Activated naive CD4-positive, alpha-beta T cell treated with anti-CD3 and anti-CD28 coated beads, Interleukin-2, amount 50 U/mL, for 24 hours (primary cell): ENCODE measurements around the gene NCOR1.
"Not testable (repeated sequence)": the region's sequence is repeated elsewhere in the genome, so short reads cannot be mapped to it uniquely, and the experiment has no call there.

Experiments used
- H3K27ac Mint-ChIP-seq: one replicate; pipeline ENCODE4 v1.8.0; 2021; ENCODE audit warnings: mild to moderate bottlenecking, mixed read lengths
- H3K27me3 Mint-ChIP-seq: one replicate; pipeline ENCODE4 v1.8.0; 2021; ENCODE audit warnings: mixed read lengths
- H3K36me3 Mint-ChIP-seq: one replicate; pipeline ENCODE4 v1.8.0; 2021; ENCODE audit warnings: mixed read lengths
- H3K4me1 Mint-ChIP-seq: one replicate; pipeline ENCODE4 v1.8.0; 2021; ENCODE audit warnings: mixed read lengths
- H3K4me3 Mint-ChIP-seq: one replicate; pipeline ENCODE4 v1.8.0; 2021; ENCODE audit warnings: mild to moderate bottlenecking, mixed read lengths
- H3K9me3 Mint-ChIP-seq: one replicate; pipeline ENCODE4 v1.8.0; 2021; ENCODE audit warnings: mixed read lengths

Gene NCOR1

DNA sequence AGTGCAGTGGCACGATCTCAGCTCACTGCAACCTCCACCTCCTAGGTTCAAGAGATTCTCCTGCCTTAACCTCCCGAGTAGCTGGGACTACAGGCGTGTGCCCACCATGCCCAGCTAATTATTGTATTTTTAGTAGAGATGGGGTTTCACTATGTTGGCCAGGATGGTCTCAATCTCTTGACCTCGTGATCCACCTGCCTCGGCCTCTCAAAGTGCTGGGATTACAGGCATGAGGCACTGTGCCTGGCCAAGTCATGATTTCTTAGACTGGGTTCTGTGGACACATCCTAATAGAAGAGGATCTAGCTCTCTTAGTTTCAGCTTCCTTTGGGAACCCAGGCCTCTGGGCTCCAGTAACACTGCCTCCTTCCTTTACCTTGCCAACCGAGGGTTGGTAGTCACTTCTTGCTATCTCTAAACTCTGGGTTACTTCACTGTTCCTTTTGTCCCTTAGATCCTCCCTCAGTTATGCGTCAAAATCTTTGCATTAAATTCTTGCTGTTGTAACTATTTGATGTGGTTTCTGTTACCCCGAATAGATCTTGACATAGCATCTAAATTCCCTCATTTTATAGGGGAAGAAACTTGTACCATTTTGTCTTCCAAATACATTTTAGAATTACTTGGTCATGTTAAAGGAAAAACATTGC lies 14.7 kb upstream of the NCOR1 start:
- Mint-ChIP-seq H3K4me3 (peak overlapping the region; percentile 81), H3K27ac (peak overlapping the region; percentile 97), H3K4me1 (peaks cover 44% of the 10 kb centered on the region)
- not testable (repeated sequence) for H3K27me3 Mint-ChIP-seq, H3K36me3 Mint-ChIP-seq, H3K9me3 Mint-ChIP-seq

DNA sequence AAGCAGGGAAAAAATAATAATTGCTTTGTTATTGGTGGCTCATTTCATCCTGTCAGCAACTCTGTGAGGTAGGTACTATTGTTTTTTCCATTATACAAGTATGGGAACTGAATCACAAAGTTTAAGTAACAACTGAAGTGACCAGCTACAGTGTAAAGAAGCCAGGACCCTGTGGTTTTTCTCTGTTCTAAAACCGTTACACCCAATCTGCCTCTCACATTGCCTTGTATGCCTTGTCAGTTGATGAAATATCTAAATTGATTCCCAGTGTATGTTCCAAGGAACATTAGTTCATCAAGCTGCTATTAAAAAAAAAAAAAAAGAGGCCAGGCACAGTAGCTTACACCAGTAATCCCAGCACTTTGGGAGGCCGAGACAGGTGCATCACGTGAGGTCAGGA lies 7.1 kb upstream of the NCOR1 start:
- Mint-ChIP-seq H3K27ac (no peak overlapping the region), H3K27me3 (no peaks in the 10 kb centered on the region), H3K9me3 (no peaks in the 10 kb centered on the region), H3K4me3 (no peak overlapping the region), H3K4me1 (peaks cover 39% of the 10 kb centered on the region), H3K36me3 (peaks cover 3% of the 10 kb centered on the region)

DNA sequence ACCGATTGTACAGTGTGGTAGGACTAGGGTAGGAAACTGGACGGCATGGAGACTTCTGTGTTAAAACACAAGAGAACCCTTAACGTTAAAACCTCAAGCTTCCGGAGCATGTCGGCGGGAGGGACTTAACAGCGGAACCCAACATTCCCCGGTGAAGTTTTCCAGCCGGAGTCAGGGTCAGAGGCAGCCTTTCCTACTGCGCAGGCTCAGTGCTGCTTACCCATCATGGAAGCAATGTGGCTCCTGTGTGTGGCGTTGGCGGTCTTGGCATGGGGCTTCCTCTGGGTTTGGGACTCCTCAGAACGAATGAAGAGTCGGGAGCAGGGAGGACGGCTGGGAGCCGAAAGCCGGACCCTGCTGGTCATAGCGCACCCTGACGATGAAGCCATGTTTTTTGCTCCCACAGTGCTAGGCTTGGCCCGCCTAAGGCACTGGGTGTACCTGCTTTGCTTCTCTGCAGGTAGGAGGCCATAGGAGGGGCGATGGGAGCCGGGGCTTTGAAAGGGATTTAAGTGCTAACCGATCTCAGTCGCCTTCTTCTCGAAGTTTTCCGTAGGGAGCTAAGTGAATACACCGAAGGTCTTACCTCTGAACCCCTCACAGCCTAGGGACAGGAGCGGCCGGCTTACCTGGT lies 1.8 kb upstream of the NCOR1 start, which contains the start of gene PIGL:
Gene PIGL (plus strand): TSS at position 209 of the 634 bp plus-strand sequence. CDS start 17 bp downstream, at position 226.
- Mint-ChIP-seq H3K9me3 (no peaks in the 10 kb centered on the region), H3K4me3 (peak within 1 kb of the TSS; percentile 96), H3K27me3 (no peaks in the 10 kb centered on the region), H3K27ac (peak within 1 kb of the TSS; percentile 97), H3K36me3 (no peaks in the 10 kb centered on the region), H3K4me1 (peaks cover 44% of the 10 kb centered on the region)

DNA sequence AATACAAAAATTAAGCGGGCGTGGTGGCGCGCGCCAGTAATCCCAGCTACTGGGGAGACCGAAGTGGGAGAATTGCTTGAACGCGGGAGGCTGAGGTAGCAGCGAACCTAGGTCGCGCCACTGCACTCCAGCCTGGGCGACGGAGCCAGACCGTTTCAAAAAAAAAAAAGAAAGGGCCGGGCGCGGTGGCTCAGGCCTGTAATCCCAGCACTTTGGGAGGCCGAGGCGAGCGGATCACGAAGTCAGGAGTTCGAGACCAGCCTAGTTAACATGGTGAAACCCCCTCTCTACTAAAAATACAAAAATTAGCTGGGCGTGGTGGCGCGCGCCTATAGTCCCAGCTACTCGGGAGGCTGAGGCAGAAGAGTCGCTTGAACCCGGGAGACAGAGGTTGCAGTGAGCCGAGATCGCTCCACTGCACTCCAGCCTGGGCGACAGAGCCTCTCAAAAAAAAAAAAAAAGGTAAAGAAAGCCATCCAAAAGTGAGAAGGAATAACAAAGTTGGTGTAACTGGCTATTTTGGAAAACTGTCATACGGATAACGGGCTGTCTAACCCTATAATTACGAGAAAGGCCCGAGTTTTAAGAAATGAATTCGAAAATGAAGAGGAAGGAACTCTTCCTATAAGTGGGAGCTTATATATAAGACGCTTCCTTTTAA lies 1.1 kb upstream of the NCOR1 start:
- not testable (repeated sequence) for H3K9me3 Mint-ChIP-seq, H3K36me3 Mint-ChIP-seq, H3K27me3 Mint-ChIP-seq
- peak overlapping the region; percentile 97 for H3K27ac Mint-ChIP-seq
- peak overlapping the region; percentile 96 for H3K4me3 Mint-ChIP-seq
- H3K4me1 Mint-ChIP-seq = peaks cover 45% of the 10 kb centered on the region

DNA sequence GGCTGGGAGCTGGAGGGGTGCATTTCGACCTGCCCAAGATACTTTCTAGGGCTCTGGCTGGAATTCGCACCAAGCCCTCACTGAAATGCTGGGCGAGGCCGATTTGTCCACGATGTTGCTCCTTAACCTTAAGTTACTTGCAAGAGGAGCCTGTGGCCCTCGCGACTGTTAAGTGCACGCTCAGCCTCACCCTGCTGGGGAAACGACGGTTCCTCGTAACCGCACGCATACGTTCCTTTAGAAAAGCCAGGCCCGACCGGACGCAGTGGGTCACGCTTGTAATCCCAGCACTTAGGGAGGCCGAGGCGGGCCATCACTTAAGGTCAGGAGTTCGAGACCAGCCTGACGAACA lies 607 bp upstream of the NCOR1 start:
- Mint-ChIP-seq H3K27me3 (no peaks in the 10 kb centered on the region), H3K36me3 (no peaks in the 10 kb centered on the region), H3K9me3 (no peaks in the 10 kb centered on the region), H3K27ac (peak overlapping the region; percentile 79), H3K4me3 (peak overlapping the region; percentile 96), H3K4me1 (peaks cover 49% of the 10 kb centered on the region)

DNA sequence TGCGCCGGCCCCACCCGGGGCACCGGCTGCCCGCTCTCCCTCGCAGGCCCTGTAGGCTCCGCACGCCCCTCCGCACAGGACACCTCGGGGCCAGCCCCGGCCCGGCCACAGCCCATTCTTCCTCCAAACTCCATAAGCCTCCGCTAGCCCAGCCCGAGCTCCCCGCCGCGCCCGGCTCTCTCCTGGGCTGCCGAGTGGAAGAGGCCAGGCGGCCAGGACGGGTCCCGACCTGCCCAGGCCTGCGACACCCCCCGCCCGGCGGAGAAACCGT lies 397 bp downstream of the NCOR1 start:
- Mint-ChIP-seq H3K9me3 (no peaks in the 10 kb centered on the region), H3K27me3 (no peaks in the 10 kb centered on the region), H3K4me1 (peaks cover 54% of the 10 kb centered on the region), H3K4me3 (peak overlapping the region; percentile 93), H3K36me3 (no peaks in the 10 kb centered on the region), H3K27ac (peak overlapping the region; percentile 71)

DNA sequence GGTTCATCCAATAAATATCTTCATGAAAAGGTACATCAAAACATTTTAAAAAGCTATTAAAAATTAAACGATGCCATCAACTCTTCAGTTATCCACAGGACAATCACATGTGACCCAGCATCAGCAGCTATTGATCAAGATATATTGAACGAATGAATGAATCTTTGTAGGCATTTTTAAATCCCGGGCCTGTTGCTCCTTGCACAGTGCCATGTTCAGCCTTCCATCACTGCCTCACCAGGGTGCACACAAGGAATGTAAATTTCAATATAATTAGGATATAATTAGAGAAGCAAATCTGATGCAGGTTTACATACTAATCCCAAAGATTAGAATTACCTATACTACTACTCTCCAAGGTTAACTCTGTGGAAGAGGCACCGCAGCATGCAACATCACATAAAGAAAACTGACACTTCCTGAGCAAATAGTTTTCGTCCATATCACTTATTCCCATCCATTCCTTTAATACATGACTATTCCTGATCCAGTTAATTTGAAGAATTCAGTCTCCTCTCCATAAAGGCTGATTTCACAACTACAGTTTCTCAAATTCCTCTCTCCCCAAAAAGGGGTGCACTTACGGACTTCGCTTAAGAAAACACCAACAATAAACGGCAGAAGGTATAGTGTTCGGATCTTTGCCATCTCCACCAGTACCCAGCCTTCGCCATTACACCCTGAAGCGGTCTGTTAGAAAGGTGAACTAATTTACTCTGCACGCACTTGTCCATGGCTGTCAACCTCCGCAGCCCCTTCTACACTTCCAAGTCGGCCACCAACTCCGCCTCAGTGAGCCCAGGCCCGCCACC lies 938 bp downstream of the NCOR1 start:
- Mint-ChIP-seq H3K9me3 (no peaks in the 10 kb centered on the region), H3K36me3 (no peaks in the 10 kb centered on the region), H3K4me3 (peak overlapping the region; percentile 93), H3K27ac (peak overlapping the region; percentile 71), H3K4me1 (peaks cover 54% of the 10 kb centered on the region), H3K27me3 (no peaks in the 10 kb centered on the region)

DNA sequence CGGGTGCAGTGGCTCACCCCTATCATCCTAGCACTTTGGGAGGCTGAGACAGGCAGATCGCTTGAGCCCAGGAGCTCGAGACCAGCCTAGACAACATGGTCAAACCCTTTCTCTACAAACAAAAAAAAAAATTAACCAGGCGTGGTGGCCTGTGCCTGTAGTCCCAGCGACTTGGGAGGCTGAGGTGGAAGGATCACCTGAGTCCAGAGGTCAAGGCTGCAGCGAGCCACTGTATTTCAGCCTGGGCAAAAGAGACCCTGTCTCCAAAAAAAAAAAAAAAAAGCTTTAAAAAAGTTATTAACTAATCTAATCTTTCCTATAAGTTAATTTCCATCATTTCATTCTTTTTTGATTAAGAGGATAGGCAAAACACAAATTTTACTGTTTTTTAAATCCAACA lies 2.5 kb downstream of the NCOR1 start:
- peaks cover 52% of the 10 kb centered on the region for H3K4me1 Mint-ChIP-seq
- H3K27me3 Mint-ChIP-seq = no peaks in the 10 kb centered on the region
- no peak overlapping the region for H3K27ac Mint-ChIP-seq
- peak overlapping the region; percentile 93 for H3K4me3 Mint-ChIP-seq
- H3K9me3 Mint-ChIP-seq = no peaks in the 10 kb centered on the region
- H3K36me3 Mint-ChIP-seq = no peaks in the 10 kb centered on the region

DNA sequence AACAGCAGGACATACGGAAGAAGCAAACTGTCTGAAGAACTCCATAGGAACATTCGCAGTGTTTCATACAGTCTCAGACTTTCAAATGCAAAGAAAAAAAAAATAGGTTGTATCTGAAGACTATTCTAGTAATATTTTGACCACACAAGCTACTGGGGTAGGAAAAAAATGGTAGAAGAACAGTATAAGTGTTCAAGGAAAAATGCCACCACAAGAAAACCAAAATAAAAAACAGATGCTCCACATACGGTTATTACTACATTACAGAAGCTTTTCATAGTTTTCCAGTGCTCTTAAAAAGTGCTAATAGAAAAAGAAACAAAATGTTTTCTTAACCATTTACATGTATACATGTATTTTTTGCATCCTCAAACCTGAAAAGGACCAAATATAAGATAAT lies 3.7 kb downstream of the NCOR1 start:
- Mint-ChIP-seq H3K27ac (peak overlapping the region; percentile 55), H3K4me1 (peaks cover 55% of the 10 kb centered on the region), H3K36me3 (no peaks in the 10 kb centered on the region), H3K27me3 (no peaks in the 10 kb centered on the region), H3K4me3 (no peak overlapping the region), H3K9me3 (no peaks in the 10 kb centered on the region)

DNA sequence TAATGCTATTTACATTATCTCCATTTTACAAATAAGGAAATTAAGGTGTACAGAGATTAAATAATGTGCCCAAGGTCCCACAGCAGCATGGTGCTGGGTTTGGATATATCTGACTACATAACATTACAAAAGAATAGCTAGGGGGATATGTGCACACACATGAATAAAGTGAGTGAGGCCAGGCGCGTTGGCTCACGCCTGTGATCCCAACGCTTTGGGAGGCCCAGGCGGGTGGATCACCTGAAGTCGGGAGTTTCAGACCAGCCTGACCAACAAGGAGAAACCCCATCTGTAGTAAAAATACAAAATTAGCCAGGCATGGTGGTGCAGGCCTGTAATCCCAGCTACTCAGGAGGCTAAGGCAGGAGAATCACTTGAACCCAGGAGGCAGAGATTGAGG lies 10.6 kb downstream of the NCOR1 start:
- Mint-ChIP-seq H3K4me1 (peaks cover 73% of the 10 kb centered on the region), H3K27ac (peak overlapping the region; percentile 0)
- H3K4me3 Mint-ChIP-seq, H3K27me3 Mint-ChIP-seq, H3K36me3 Mint-ChIP-seq, H3K9me3 Mint-ChIP-seq: not testable (repeated sequence)

DNA sequence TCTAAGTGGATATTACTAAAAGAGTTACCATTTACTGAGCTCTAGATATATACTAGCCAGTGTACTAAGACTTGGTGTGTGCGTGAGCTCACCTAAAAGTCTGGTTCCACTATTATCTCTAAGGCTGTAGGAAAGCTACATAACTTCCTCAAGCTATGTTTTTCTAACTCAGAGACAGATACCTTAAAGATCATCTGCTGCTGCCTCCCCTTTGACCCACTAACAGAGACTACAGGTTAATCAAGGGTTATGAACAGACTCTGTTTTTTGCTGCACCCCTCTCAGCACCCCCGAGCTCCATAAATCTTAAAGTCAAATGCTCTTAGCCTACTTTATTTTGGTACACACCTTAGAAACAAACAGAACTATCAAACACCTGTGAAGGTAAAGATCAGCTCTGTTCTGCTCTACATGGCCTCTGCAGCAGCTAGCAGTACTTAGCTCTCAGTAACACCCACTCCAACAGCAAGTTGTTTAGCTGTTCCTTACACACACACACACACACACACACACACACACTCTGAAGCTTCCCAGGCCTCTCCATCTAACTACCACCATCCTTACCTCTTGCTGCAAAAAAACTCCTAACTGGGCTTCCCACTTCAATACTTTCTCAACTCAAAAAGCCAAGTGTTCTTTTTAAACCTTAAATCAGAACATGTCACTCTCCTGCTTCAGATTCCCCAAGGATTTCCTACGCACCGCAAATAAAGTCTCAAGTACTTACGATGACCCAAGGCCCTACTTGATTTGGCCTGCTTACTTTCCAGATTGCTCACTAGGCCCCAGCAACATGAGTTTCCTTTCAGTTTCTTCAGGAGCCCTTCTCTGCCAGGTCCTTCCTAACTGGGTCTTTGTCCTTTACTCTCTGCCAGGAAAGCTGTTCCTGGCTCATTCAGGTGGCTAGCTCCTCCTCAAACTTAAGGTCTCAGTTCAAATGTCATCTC lies 12.5 kb downstream of the NCOR1 start:
- H3K4me3 Mint-ChIP-seq = peak overlapping the region; percentile 11
- not testable (repeated sequence) for H3K27me3 Mint-ChIP-seq, H3K9me3 Mint-ChIP-seq, H3K36me3 Mint-ChIP-seq
- peak overlapping the region; percentile 61 for H3K27ac Mint-ChIP-seq
- peaks cover 82% of the 10 kb centered on the region for H3K4me1 Mint-ChIP-seq

DNA sequence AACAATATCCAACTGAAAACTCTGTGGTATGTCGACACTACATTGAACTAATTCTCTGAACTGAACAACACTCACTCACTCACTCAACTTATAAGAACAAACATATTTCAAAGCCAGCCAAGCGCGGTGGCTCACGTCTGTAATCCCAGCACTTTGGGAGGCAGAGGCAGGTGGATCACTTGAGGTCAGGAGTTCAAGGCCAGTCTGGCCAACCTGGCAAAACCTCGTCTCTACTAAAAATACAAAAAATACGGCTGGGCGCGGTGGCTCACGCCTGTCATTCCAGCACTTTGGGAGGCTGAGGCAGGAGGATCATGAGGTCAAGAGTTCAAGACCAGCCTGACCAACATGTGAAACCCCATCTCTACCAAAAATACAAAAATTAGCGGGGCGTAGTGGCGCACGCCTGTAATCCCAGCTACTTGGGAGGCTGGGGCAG lies 13.6 kb downstream of the NCOR1 start:
- peak overlapping the region; percentile 21 for H3K27ac Mint-ChIP-seq
- not testable (repeated sequence) for H3K27me3 Mint-ChIP-seq, H3K9me3 Mint-ChIP-seq, H3K4me3 Mint-ChIP-seq, H3K36me3 Mint-ChIP-seq
- peaks cover 72% of the 10 kb centered on the region for H3K4me1 Mint-ChIP-seq

DNA sequence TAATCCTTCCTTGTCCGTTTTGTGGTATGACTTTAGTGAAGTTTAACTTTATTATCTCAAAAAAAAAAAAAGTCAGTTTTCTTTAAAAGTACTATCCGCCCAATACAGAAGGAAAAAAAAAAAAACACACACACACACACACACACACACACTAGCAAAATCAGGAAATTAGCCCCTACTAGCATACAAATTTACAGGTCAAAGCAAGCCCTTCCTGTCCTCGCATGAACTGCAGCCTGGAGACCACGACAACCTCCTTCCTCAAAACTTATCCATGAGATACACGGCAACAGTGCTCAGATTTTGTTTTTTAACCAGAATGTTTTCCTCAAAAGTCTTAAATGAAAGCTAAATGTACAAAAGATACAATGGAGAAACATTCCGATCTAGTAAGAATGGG lies 16.2 kb downstream of the NCOR1 start:
- Mint-ChIP-seq H3K4me1 (peaks cover 60% of the 10 kb centered on the region), H3K27ac (peak overlapping the region; percentile 64)

DNA sequence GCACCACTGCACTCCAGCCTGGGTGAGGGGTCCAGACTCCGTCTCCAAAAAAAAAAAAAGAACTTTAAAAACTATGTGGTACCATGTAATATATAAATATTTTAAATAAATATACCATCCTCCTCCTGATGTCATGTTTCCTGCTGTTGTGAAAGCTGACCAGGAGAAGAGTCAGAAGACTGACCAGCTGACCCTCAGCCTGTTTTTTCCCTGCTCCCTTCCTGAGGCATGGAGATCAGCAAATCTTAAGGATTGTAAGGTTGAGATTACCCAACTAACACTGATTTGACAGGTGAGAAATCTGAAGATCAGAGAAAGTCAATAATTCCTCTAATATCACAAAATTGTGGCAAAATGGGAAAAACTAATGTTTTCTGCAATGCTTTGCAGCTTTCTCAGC lies 18.1 kb downstream of the NCOR1 start:
- Mint-ChIP-seq H3K27ac (no peak overlapping the region), H3K36me3 (peaks cover 10% of the 10 kb centered on the region), H3K27me3 (no peaks in the 10 kb centered on the region), H3K4me3 (no peak overlapping the region), H3K9me3 (no peaks in the 10 kb centered on the region), H3K4me1 (peaks cover 50% of the 10 kb centered on the region)

More for the DNA sequence above, 16.2 kb downstream of the NCOR1 start:
- peaks cover 3% of the 10 kb centered on the region for H3K36me3 Mint-ChIP-seq
- H3K27me3 Mint-ChIP-seq = no peaks in the 10 kb centered on the region
- no peaks in the 10 kb centered on the region for H3K9me3 Mint-ChIP-seq
- H3K4me3 Mint-ChIP-seq = no peak overlapping the region

DNA sequence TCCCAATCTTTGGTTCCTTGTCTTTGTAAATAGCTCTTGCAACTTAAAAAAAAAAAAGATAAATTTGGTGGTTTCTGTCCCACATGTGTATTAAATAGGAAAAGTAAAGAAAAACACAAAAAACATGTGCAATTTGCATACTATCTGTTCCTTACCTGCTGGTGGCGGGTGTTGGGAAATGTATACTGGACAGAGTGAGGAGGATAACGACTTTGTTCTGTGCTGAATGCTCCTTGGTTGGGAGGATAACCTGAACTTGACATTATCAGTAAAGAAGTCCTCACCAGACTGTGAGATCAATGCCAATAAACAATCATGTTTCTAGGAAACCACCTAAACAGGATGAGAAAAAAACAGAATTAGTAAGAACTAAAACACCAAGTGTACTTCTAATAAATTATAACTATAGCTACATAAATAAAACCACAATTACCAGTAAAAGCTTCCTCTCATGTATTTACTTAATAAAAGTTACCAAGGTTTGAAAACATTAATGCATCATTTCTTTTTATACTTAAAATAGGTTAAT lies 21.0 kb downstream of the NCOR1 start:
- not testable (repeated sequence) for H3K27ac Mint-ChIP-seq, H3K9me3 Mint-ChIP-seq, H3K4me3 Mint-ChIP-seq, H3K27me3 Mint-ChIP-seq
- H3K36me3 Mint-ChIP-seq = peaks cover 12% of the 10 kb centered on the region
- peaks cover 37% of the 10 kb centered on the region for H3K4me1 Mint-ChIP-seq
